HCT116 (cell line): Measurements from ENCODE around the gene COBL. TPM values are rescaled to one million over a fixed set of nuclear protein-coding genes. Genes with fewer than 3 reads are reported as not detected.

ENCODE experiments used
- ATAC-seq: fragments of 200-7000 bp; cut with Tn5 transposase; 2 replicates; pipeline ENCODE4 v1.9.1; 2020; ENCODE audit warnings: mild to moderate bottlenecking, moderate library complexity
- BruUV-seq: library from RNA; stranded (reverse); fragments of 400-500 nt; replicated peaks from 2 replicates; lab custom pipeline; 2021; lab: Mats Ljungman, UMichigan
- CTCF ChIA-PET: fragments of 300-600 bp; sonication (Branson Sonifier 250); formaldehyde crosslinking; loops from one replicate; lab custom pipeline; 2021; ENCODE audit warnings: antibody characterized with exemption; lab: Charles Lee
- POLR2A ChIA-PET: fragments of 300-600, 350-600 bp; sonication (Branson Sonifier 250); formaldehyde crosslinking; loops from one replicate; lab custom pipeline; 2021; ENCODE audit warnings: antibody characterized with exemption; lab: Charles Lee
- RAD21 ChIA-PET, 2 experiments: fragments of 300-600 bp; sonication (Branson Sonifier 250); formaldehyde crosslinking; loops; one replicate each; lab custom pipeline; 2023; ENCODE audit warnings: low total read pairs in 2 of 2; ENCODE audit not compliant: uncharacterized antibody in 2 of 2, unreplicated experiment in 2 of 2, low non-redundant PET in 1 of 2; lab: Charles Lee
- DNase-seq: peaks from one replicate; pipeline ENCODE4 v3.0.0-alpha.2; 2010; ENCODE audit warnings: low read depth, low spot score
- H2AFZ ChIP-seq: fragments of 200-600 bp; shearing (Covaris generic), sonication (generic); 2 replicates; pipeline ENCODE4 v1.6.1; 2017; ENCODE audit warnings: low read depth, mixed run types, mixed read lengths, antibody characterized with exemption, low read length; ENCODE audit not compliant: poor library complexity, severe bottlenecking
- H3K27ac ChIP-seq: 2 replicates; pipeline ENCODE4 v1.5.1; 2012; ENCODE audit warnings: low read depth, low read length
- H3K27me3 ChIP-seq: fragments of 200-600 bp; sonication (generic); 2 replicates; pipeline ENCODE4 v1.6.1; 2016; ENCODE audit warnings: mixed run types, low read length, mixed read lengths; ENCODE audit not compliant: insufficient read depth
- H3K36me3 ChIP-seq, 2 experiments: fragments of 200-500 bp in 1 of 2; fragments of 200-600 bp in 1 of 2; sonication (Bioruptor generic) in 1 of 2; sonication (generic) in 1 of 2; 2 replicates each; pipeline versions ENCODE4 v1.5.1 to v1.6.1; 2014 to 2016; ENCODE audit warnings: low read length in 2 of 2, inconsistent platforms in 1 of 2, mixed read lengths in 1 of 2, mixed run types in 1 of 2; ENCODE audit not compliant: insufficient read depth in 2 of 2, control insufficient read depth in 1 of 2
- H3K4me1 ChIP-seq, 2 experiments: fragments of 200-600 bp in 1 of 2; sonication (generic) in 1 of 2; 2 replicates each; pipeline versions ENCODE4 v1.5.1 to v1.6.1; 2012 to 2017; ENCODE audit warnings: low read length in 2 of 2, inconsistent platforms in 1 of 2, mild to moderate bottlenecking in 1 of 2, mixed read lengths in 1 of 2, mixed run types in 1 of 2, moderate library complexity in 1 of 2; ENCODE audit not compliant: insufficient read depth in 2 of 2, control insufficient read depth in 1 of 2
- H3K4me2 ChIP-seq: fragments of 200-600 bp; sonication (generic); 2 replicates; pipeline ENCODE4 v1.6.1; 2017; ENCODE audit warnings: mixed run types, low read length, mixed read lengths
- H3K4me3 ChIP-seq, 2 experiments: fragments of 200-600 bp in 1 of 2; sonication (generic) in 1 of 2; replicated peaks in 1 of 2; 2 replicates each; pipeline ENCODE4 v1.5.1; 2011 to 2016; ENCODE audit warnings: low read length in 2 of 2, control low read depth in 1 of 2, low read depth in 1 of 2, mild to moderate bottlenecking in 1 of 2, mixed read lengths in 1 of 2, mixed run types in 1 of 2
- H3K79me2 ChIP-seq: fragments of 200-600 bp; sonication (generic); 2 replicates; pipeline ENCODE4 v1.6.1; 2017; ENCODE audit warnings: mild to moderate bottlenecking, mixed run types, low read length, moderate library complexity, mixed read lengths; ENCODE audit not compliant: insufficient read depth
- H3K9ac ChIP-seq: fragments of 200-600 bp; sonication (generic); 2 replicates; pipeline ENCODE4 v1.6.1; 2016; ENCODE audit warnings: low read length, mixed read lengths
- H3K9me2 ChIP-seq: fragments of 200-600 bp; sonication (generic), shearing (Covaris generic); 2 replicates; pipeline ENCODE4 v1.6.1; 2017; ENCODE audit warnings: mixed run types, mild to moderate bottlenecking, moderate library complexity; ENCODE audit not compliant: insufficient read depth
- H3K9me3 ChIP-seq, 2 experiments: fragments of 200-500 bp in 1 of 2; fragments of 200-600 bp in 1 of 2; sonication (Bioruptor generic) in 1 of 2; sonication (generic) in 1 of 2; 2 replicates each; pipeline ENCODE4 v1.6.1; 2014 to 2017; ENCODE audit warnings: low read length in 2 of 2, mixed read lengths in 2 of 2, inconsistent platforms in 1 of 2, low read depth in 1 of 2, mild to moderate bottlenecking in 1 of 2, mixed run types in 1 of 2, moderate library complexity in 1 of 2; ENCODE audit not compliant: control insufficient read depth in 1 of 2, insufficient read depth in 1 of 2
- H4K20me1 ChIP-seq: fragments of 200-600 bp; sonication (generic), shearing (Covaris generic); 2 replicates; pipeline ENCODE4 v1.6.1; 2017; ENCODE audit warnings: mixed run types, mild to moderate bottlenecking, moderate library complexity; ENCODE audit not compliant: insufficient read depth
- CBX3 ChIP-seq: IDR thresholded peaks from 2 replicates; pipeline ENCODE4 v1.6.1; 2012; ENCODE audit warnings: low read depth
- CEBPB ChIP-seq: IDR thresholded peaks from 2 replicates; pipeline ENCODE4 v1.6.1; 2012; ENCODE audit warnings: low read depth
- ELF1 ChIP-seq: IDR thresholded peaks from 2 replicates; pipeline ENCODE4 v1.6.1; 2012; ENCODE audit warnings: low read depth, borderline replicate concordance
- EZH2 ChIP-seq: fragments of 200-600 bp; sonication (generic); IDR thresholded peaks from 2 replicates; pipeline ENCODE4 v1.6.1; 2017; ENCODE audit warnings: antibody characterized with exemption, mixed run types
- EZH2phosphoT487 ChIP-seq: fragments of 200-600 bp; IDR thresholded peaks from 2 replicates; pipeline ENCODE4 v1.6.1; 2018; ENCODE audit warnings: antibody characterized with exemption, borderline replicate concordance
- JUND ChIP-seq: IDR thresholded peaks from 2 replicates; pipeline ENCODE4 v1.6.1; 2012
- POLR2A ChIP-seq: IDR thresholded peaks from 2 replicates; pipeline ENCODE4 v1.7.0; 2011; ENCODE audit warnings: borderline replicate concordance; ENCODE audit not compliant: insufficient read depth, insufficient read length; ENCODE audit errors: extremely low read depth
- POLR2AphosphoS5 ChIP-seq: IDR thresholded peaks from 2 replicates; pipeline ENCODE4 v1.6.1; 2011; ENCODE audit warnings: mild to moderate bottlenecking, low read depth, low read length, moderate library complexity
- SIN3A ChIP-seq: IDR thresholded peaks from 2 replicates; pipeline ENCODE4 v1.6.1; 2012; ENCODE audit warnings: low read depth
- SP1 ChIP-seq: IDR thresholded peaks from 2 replicates; pipeline ENCODE4 v1.6.1; 2012; ENCODE audit warnings: low read depth
- TCF7L2 ChIP-seq: IDR thresholded peaks from 2 replicates; pipeline ENCODE4 v1.7.0; 2011; ENCODE audit warnings: borderline replicate concordance, inconsistent platforms; ENCODE audit not compliant: insufficient read depth, insufficient read length; ENCODE audit errors: extremely low read depth
- YY1 ChIP-seq: IDR thresholded peaks from 2 replicates; pipeline ENCODE4 v1.6.1; 2011; ENCODE audit warnings: low read length, low read depth, moderate library complexity, mild to moderate bottlenecking; ENCODE audit not compliant: insufficient replicate concordance; ENCODE audit errors: extremely low read depth
- ZFX ChIP-seq: fragments of 450-650 bp; IDR thresholded peaks from 2 replicates; pipeline ENCODE4 v1.6.1; 2017
- ZNF274 ChIP-seq: fragments of 200-500 bp; sonication (Bioruptor generic); IDR thresholded peaks from 2 replicates; pipeline ENCODE4 v1.6.1; 2014; ENCODE audit warnings: mild to moderate bottlenecking, low read depth, low read length, inconsistent platforms
- intact Hi-C: fragments of 100-400 bp; cut with micrococcal nuclease; formaldehyde crosslinking; loops from 2 replicates; pipeline ENCODE4 v1.10.0; 2022
- total RNA-seq: library from RNA; stranded (reverse); gene quantifications from one replicate; pipeline ENCODE4 v1.2.1, GENCODE V29; 2021; ENCODE audit not compliant: unreplicated experiment
- TF ChIP-seq, protein P1 (sequence below): IDR thresholded peaks from 2 replicates; pipeline ENCODE4 v1.6.1; 2011; ENCODE audit warnings: mild to moderate bottlenecking, low read length, moderate library complexity; ENCODE audit not compliant: insufficient replicate concordance; ENCODE audit errors: extremely low read depth
- TF ChIP-seq, protein P2 (sequence below): IDR thresholded peaks from 2 replicates; pipeline ENCODE4 v1.6.1; 2012
- TF ChIP-seq, protein P3 (sequence below): IDR thresholded peaks from 2 replicates; pipeline ENCODE4 v1.6.1; 2012; ENCODE audit warnings: low read depth
- TF ChIP-seq, protein P4 (sequence below): IDR thresholded peaks from 2 replicates; pipeline ENCODE4 v1.6.1; 2012

COBL gene
- total RNA-seq, 1 experiment from 2014 or later: 19.3 TPM

DNA sequence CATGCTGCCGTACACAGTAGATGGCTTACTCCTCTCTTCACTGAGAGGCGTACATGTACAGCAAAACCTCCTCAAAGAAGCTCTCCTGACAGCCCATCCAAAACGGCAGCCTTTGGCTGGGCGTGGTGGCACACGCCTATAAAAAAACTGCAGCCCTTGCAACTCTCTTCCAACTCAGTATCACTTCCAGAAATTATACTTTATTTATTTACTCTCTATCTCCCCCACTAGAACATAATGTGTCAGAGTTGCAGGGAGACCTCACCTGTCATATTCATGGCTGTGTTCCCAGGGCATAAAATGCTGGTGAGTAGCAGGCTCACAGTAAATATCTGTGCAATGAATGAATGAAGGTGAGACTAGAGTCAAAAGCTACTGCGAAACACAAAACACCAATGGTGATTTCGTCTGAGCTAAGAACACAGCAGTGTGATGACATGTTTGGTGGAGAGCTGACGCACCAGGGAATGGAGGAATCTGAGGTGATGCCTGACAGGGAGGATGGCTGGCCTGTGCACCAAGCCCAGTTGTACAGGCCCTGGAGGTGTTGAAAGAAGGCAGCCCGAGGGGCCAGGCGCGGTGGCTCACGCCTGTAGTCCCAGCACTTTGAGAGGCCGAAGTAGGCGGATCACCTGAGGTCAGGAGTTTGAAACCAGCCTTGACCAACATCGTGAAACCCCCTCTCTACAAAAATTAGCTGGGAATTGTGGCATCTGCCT, 55.3 kb downstream of the COBL start:
- Histone ChIP-seq H3K9me3 (no peaks in the 10 kb centered on the region), H3K4me2 (no peak overlapping the region), H3K27ac (no peak overlapping the region), H3K27me3 (no peaks in the 10 kb centered on the region), H3K9me2 (no peaks in the 10 kb centered on the region), H4K20me1 (no peaks in the 10 kb centered on the region), H3K36me3 (no peaks in the 10 kb centered on the region), H3K9ac (no peak overlapping the region), H3K4me1 (peaks cover 19 to 23% of the 10 kb centered on the region in 2 experiments), H3K4me3 (no peak overlapping the region)
- ATAC-seq (no peak), DNase-seq (no peak)
- BruUV-seq: no TSS peak
- intact Hi-C loops: no loop called here
- TF ChIP-seq POLR2A (no peak), SIN3A (no peak), ZFX (no peak), POLR2AphosphoS5 (no peak), EZH2phosphoT487 (no peak), TCF7L2 (no peak), YY1 (no peak), CBX3 (no peak), ZNF274 (no peak), EZH2 (no peak), SP1 (no peak), CEBPB (no peak), JUND (no peak), ELF1 (no peak)
- TF ChIP-seq, protein P1, sequence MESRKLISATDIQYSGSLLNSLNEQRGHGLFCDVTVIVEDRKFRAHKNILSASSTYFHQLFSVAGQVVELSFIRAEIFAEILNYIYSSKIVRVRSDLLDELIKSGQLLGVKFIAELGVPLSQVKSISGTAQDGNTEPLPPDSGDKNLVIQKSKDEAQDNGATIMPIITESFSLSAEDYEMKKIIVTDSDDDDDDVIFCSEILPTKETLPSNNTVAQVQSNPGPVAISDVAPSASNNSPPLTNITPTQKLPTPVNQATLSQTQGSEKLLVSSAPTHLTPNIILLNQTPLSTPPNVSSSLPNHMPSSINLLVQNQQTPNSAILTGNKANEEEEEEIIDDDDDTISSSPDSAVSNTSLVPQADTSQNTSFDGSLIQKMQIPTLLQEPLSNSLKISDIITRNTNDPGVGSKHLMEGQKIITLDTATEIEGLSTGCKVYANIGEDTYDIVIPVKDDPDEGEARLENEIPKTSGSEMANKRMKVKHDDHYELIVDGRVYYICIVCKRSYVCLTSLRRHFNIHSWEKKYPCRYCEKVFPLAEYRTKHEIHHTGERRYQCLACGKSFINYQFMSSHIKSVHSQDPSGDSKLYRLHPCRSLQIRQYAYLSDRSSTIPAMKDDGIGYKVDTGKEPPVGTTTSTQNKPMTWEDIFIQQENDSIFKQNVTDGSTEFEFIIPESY: no peak
- TF ChIP-seq, protein P2, sequence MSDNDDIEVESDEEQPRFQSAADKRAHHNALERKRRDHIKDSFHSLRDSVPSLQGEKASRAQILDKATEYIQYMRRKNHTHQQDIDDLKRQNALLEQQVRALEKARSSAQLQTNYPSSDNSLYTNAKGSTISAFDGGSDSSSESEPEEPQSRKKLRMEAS: no peak
- TF ChIP-seq, protein P3, sequence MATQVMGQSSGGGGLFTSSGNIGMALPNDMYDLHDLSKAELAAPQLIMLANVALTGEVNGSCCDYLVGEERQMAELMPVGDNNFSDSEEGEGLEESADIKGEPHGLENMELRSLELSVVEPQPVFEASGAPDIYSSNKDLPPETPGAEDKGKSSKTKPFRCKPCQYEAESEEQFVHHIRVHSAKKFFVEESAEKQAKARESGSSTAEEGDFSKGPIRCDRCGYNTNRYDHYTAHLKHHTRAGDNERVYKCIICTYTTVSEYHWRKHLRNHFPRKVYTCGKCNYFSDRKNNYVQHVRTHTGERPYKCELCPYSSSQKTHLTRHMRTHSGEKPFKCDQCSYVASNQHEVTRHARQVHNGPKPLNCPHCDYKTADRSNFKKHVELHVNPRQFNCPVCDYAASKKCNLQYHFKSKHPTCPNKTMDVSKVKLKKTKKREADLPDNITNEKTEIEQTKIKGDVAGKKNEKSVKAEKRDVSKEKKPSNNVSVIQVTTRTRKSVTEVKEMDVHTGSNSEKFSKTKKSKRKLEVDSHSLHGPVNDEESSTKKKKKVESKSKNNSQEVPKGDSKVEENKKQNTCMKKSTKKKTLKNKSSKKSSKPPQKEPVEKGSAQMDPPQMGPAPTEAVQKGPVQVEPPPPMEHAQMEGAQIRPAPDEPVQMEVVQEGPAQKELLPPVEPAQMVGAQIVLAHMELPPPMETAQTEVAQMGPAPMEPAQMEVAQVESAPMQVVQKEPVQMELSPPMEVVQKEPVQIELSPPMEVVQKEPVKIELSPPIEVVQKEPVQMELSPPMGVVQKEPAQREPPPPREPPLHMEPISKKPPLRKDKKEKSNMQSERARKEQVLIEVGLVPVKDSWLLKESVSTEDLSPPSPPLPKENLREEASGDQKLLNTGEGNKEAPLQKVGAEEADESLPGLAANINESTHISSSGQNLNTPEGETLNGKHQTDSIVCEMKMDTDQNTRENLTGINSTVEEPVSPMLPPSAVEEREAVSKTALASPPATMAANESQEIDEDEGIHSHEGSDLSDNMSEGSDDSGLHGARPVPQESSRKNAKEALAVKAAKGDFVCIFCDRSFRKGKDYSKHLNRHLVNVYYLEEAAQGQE: no peak
- TF ChIP-seq, protein P4, sequence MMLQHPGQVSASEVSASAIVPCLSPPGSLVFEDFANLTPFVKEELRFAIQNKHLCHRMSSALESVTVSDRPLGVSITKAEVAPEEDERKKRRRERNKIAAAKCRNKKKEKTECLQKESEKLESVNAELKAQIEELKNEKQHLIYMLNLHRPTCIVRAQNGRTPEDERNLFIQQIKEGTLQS: no peak
- TF ChIP-seq, all 23 proteins: peak for 0
- Histone ChIP-seq H3K79me2 (no peaks in the 10 kb centered on the region; the same call in 1 of the 2 replicates), H2AFZ (no peak overlapping the region)
- RAD21 ChIA-PET: no interaction called here
- CTCF ChIA-PET: no interaction called here
- POLR2A ChIA-PET: no interaction called here
